Mesenchymal stem cell (in vitro differentiated cells and primary cell): Measurements from ENCODE around the gene CFLAR.

Source experiments
- DNase-seq: peaks from one replicate; pipeline ENCODE4 v3.0.0-alpha.2; 2013
- H2AFZ ChIP-seq: one replicate; pipeline ENCODE4 v1.6.1; 2013; ENCODE audit warnings: low read depth, mild to moderate bottlenecking, control low read depth, inconsistent platforms, low read length, moderate library complexity
- H2AK5ac ChIP-seq: 2 replicates; pipeline ENCODE4 v1.6.1; 2013; ENCODE audit warnings: low read length, moderate library complexity, mild to moderate bottlenecking, inconsistent platforms; ENCODE audit not compliant: severe bottlenecking
- H2BK120ac ChIP-seq: one replicate; pipeline ENCODE4 v1.6.1; 2013; ENCODE audit warnings: low read depth, mild to moderate bottlenecking, inconsistent platforms, low read length, moderate library complexity
- H2BK12ac ChIP-seq, 2 experiments: one replicate each; pipeline ENCODE4 v1.6.1; 2013; ENCODE audit warnings: inconsistent platforms in 2 of 2, low read length in 2 of 2, mild to moderate bottlenecking in 2 of 2, moderate library complexity in 2 of 2, control low read depth in 1 of 2
- H2BK15ac ChIP-seq: one replicate; pipeline ENCODE4 v1.6.1; 2013; ENCODE audit warnings: mild to moderate bottlenecking, low read depth, inconsistent platforms; ENCODE audit not compliant: poor library complexity, severe bottlenecking
- H2BK5ac ChIP-seq: 2 replicates; pipeline ENCODE4 v1.6.1; 2013; ENCODE audit warnings: low read depth, mild to moderate bottlenecking, low read length, control low read depth, inconsistent platforms; ENCODE audit not compliant: poor library complexity, severe bottlenecking
- H3K14ac ChIP-seq, 2 experiments: one replicate each; pipeline ENCODE4 v1.6.1; 2013; ENCODE audit warnings: inconsistent platforms in 2 of 2, low read length in 2 of 2, control low read depth in 1 of 2, mild to moderate bottlenecking in 1 of 2, moderate library complexity in 1 of 2
- H3K18ac ChIP-seq, 2 experiments: one replicate each; pipeline ENCODE4 v1.6.1; 2013; ENCODE audit warnings: inconsistent platforms in 2 of 2, low read length in 2 of 2, control low read depth in 1 of 2, low read depth in 1 of 2, mild to moderate bottlenecking in 1 of 2
- H3K23ac ChIP-seq, 2 experiments: one replicate each; pipeline ENCODE4 v1.6.1; 2013; ENCODE audit warnings: inconsistent platforms in 2 of 2, low read length in 2 of 2, mild to moderate bottlenecking in 2 of 2, moderate library complexity in 2 of 2, control low read depth in 1 of 2
- H3K27ac ChIP-seq: 2 replicates; pipeline ENCODE4 v1.5.1; 2013; ENCODE audit warnings: mild to moderate bottlenecking, moderate library complexity, low read length, control low read depth, inconsistent platforms; ENCODE audit not compliant: poor library complexity, severe bottlenecking
- H3K27me3 ChIP-seq, 2 experiments: 2 replicates each; pipeline versions ENCODE4 v1.6.1 to v1.7.0; 2013; ENCODE audit warnings: low read length in 2 of 2, mild to moderate bottlenecking in 2 of 2, moderate library complexity in 2 of 2, control low read depth in 1 of 2, inconsistent platforms in 1 of 2; ENCODE audit not compliant: control insufficient read depth in 1 of 2, insufficient read depth in 1 of 2
- H3K36me3 ChIP-seq, 2 experiments: 2 replicates each; pipeline versions ENCODE4 v1.6.1 to v1.7.0; 2013; ENCODE audit warnings: low read length in 2 of 2, control low read depth in 1 of 2, inconsistent platforms in 1 of 2, low read depth in 1 of 2, mild to moderate bottlenecking in 1 of 2; ENCODE audit not compliant: insufficient read depth in 2 of 2, control insufficient read depth in 1 of 2
- H3K4ac ChIP-seq, 2 experiments: one replicate each; pipeline ENCODE4 v1.6.1; 2013; ENCODE audit warnings: inconsistent platforms in 2 of 2, low read length in 2 of 2, mild to moderate bottlenecking in 2 of 2, moderate library complexity in 2 of 2, control low read depth in 1 of 2, low read depth in 1 of 2
- H3K4me1 ChIP-seq: 2 replicates; pipeline ENCODE4 v1.6.1; 2013; ENCODE audit warnings: low read depth, low read length, control low read depth; ENCODE audit not compliant: control insufficient read depth, insufficient read depth
- H3K4me2 ChIP-seq: 2 replicates; pipeline ENCODE4 v1.6.1; 2013; ENCODE audit warnings: low read length, mild to moderate bottlenecking, inconsistent platforms; ENCODE audit not compliant: poor library complexity, severe bottlenecking
- H3K4me3 ChIP-seq, 2 experiments: 2 replicates each; pipeline versions ENCODE4 v1.5.1 to v1.7.0; 2013; ENCODE audit warnings: low read length in 2 of 2, mild to moderate bottlenecking in 2 of 2, control low read depth in 1 of 2, low read depth in 1 of 2; ENCODE audit not compliant: insufficient read depth in 1 of 2
- H3K79me1 ChIP-seq: replicated peaks from 2 replicates; pipeline ENCODE4 v1.6.1; 2013; ENCODE audit warnings: mild to moderate bottlenecking, control low read depth, low read length, inconsistent platforms; ENCODE audit not compliant: poor library complexity, severe bottlenecking
- H3K9ac ChIP-seq: 2 replicates; pipeline ENCODE4 v1.7.0; 2013; ENCODE audit warnings: mild to moderate bottlenecking, low read length, moderate library complexity
- H3K9me3 ChIP-seq: 2 replicates; pipeline ENCODE4 v1.7.0; 2013; ENCODE audit warnings: mild to moderate bottlenecking, low read length; ENCODE audit not compliant: control insufficient read depth
- H4K8ac ChIP-seq: one replicate; pipeline ENCODE4 v1.6.1; 2013; ENCODE audit warnings: inconsistent platforms, mild to moderate bottlenecking, low read length, moderate library complexity
- H4K91ac ChIP-seq: one replicate; pipeline ENCODE4 v1.6.1; 2013; ENCODE audit warnings: mild to moderate bottlenecking, low read length, inconsistent platforms
- WGBS: methylation state at CpG from one replicate; pipeline ENCODE4 v1.1.7; 2013; ENCODE audit warnings: mixed read lengths; 5-methylcytosine and 5-hydroxymethylcytosine counted together

Gene CFLAR

GRCh38 chr2:201199847-201200246 is 83.9 kb downstream of the CFLAR start:
- 100% methylated on average over 1 of the region's 5 CpGs for WGBS
- Histone ChIP-seq H3K79me1 (no peaks in the 10 kb centered on the region), H2AK5ac (no peak overlapping the region), H3K36me3 (peaks cover 0 to 13% of the 10 kb centered on the region in 2 experiments), H3K4me1 (peaks cover 2% of the 10 kb centered on the region), H4K91ac (no peak overlapping the region), H2BK15ac (no peak overlapping the region), H2AFZ (no peak overlapping the region), H3K27me3 (no peaks in the 10 kb centered on the region), H2BK5ac (no peak overlapping the region), H4K8ac (no peak overlapping the region), H3K9me3 (no peaks in the 10 kb centered on the region), H3K18ac (no peak overlapping the region), H2BK12ac (no peak overlapping the region), H3K4me3 (no peak overlapping the region), H3K9ac (no peak overlapping the region), H3K4ac (no peak overlapping the region), H3K27ac (no peak overlapping the region), H3K4me2 (no peak overlapping the region), H2BK120ac (no peak overlapping the region), H3K23ac (no peak overlapping the region), H3K14ac (no peak overlapping the region)
- no peak for DNase-seq

GRCh38 chr2:201200345-201200744 is 84.4 kb downstream of the CFLAR start:
- Histone ChIP-seq H2BK5ac (no peak overlapping the region), H3K27ac (no peak overlapping the region), H3K23ac (no peak overlapping the region), H3K14ac (no peak overlapping the region), H2AFZ (no peak overlapping the region), H2BK15ac (no peak overlapping the region), H3K9me3 (no peaks in the 10 kb centered on the region), H3K4ac (no peak overlapping the region), H3K4me2 (no peak overlapping the region), H3K4me3 (no peak overlapping the region), H2AK5ac (no peak overlapping the region), H3K18ac (no peak overlapping the region), H4K91ac (no peak overlapping the region), H2BK120ac (no peak overlapping the region), H3K79me1 (no peaks in the 10 kb centered on the region), H2BK12ac (no peak overlapping the region), H4K8ac (no peak overlapping the region), H3K27me3 (no peaks in the 10 kb centered on the region), H3K36me3 (peaks cover 0 to 13% of the 10 kb centered on the region in 2 experiments), H3K9ac (no peak overlapping the region), H3K4me1 (peaks cover 4% of the 10 kb centered on the region)
- DNase-seq = no peak
- WGBS = 91% methylated on average over 7 of the region's 8 CpGs

GRCh38 chr2:201201371-201201770 is 85.4 kb downstream of the CFLAR start:
- Histone ChIP-seq H4K91ac (no peak overlapping the region), H3K36me3 (peaks cover 0 to 8% of the 10 kb centered on the region in 2 experiments), H3K14ac (no peak overlapping the region), H2BK120ac (no peak overlapping the region), H3K79me1 (no peaks in the 10 kb centered on the region), H3K9me3 (no peaks in the 10 kb centered on the region), H3K4me2 (no peak overlapping the region), H3K9ac (no peak overlapping the region), H3K4ac (no peak overlapping the region), H3K4me1 (peaks cover 4% of the 10 kb centered on the region), H4K8ac (no peak overlapping the region), H3K4me3 (no peak overlapping the region), H2BK12ac (no peak overlapping the region), H2BK15ac (no peak overlapping the region), H2BK5ac (no peak overlapping the region), H2AK5ac (no peak overlapping the region), H3K27ac (no peak overlapping the region), H3K23ac (no peak overlapping the region), H3K27me3 (no peaks in the 10 kb centered on the region), H3K18ac (no peak overlapping the region), H2AFZ (no peak overlapping the region)
- no peak for DNase-seq
- WGBS = 85% methylated on average over 7 of the region's 8 CpGs

GRCh38 chr2:201203916-201204654 is 88.1 kb downstream of the CFLAR start:
- Histone ChIP-seq H4K8ac (no peak overlapping the region), H3K27me3 (no peaks in the 10 kb centered on the region), H2BK5ac (no peak overlapping the region), H3K4me2 (no peak overlapping the region), H3K79me1 (no peaks in the 10 kb centered on the region), H2AFZ (no peak overlapping the region), H3K18ac (no peak overlapping the region), H3K23ac (no peak overlapping the region), H3K9me3 (no peaks in the 10 kb centered on the region), H3K4me3 (no peak overlapping the region), H2BK12ac (no peak overlapping the region), H3K9ac (peak overlapping the region; percentile 47), H2BK15ac (no peak overlapping the region), H3K4me1 (peaks cover 4% of the 10 kb centered on the region), H3K27ac (peak overlapping the region; percentile 2), H3K4ac (no peak overlapping the region), H3K36me3 (peaks cover 0 to 2% of the 10 kb centered on the region in 2 experiments), H4K91ac (no peak overlapping the region), H2AK5ac (no peak overlapping the region), H2BK120ac (no peak overlapping the region), H3K14ac (no peak overlapping the region)
- DNase-seq = peak; percentile 58
- WGBS = 92% methylated on average over 2 of the region's 6 CpGs
